ENCODE results near the gene CLTRN.

CLTRN gene

GRCh38 chrX:15643786-15644559, 20.6 kb downstream of the CLTRN start:
- H3K27ac ChIP-seq: no peak overlapping the region
- ChIA-PET CTCF (no interaction called here), POLR2A (ENCODE audit: low non-redundant PET) (no interaction called here)
- no peak for TF ChIP-seq CTCF (conservative IDR thresholded peaks at IDR 0.05; ENCODE audit: low read depth)
- no peak for DNase-seq (ENCODE audit: low spot score)

GRCh38 chrX:15631637-15632036, 33.0 kb downstream of the CLTRN start:
- ChIA-PET CTCF (no interaction called here), POLR2A (ENCODE audit: low non-redundant PET) (no interaction called here)
- H3K27ac ChIP-seq: no peak overlapping the region
- no peak for TF ChIP-seq CTCF (conservative IDR thresholded peaks at IDR 0.05; ENCODE audit: low read depth)
- DNase-seq (ENCODE audit: low spot score): no peak

- no peak for TF ChIP-seq CTCF (conservative IDR thresholded peaks at IDR 0.05; ENCODE audit: low read depth)
Measured at GRCh38 chrX:15623054-15623453, 41.6 kb downstream of the CLTRN start.

DNA sequence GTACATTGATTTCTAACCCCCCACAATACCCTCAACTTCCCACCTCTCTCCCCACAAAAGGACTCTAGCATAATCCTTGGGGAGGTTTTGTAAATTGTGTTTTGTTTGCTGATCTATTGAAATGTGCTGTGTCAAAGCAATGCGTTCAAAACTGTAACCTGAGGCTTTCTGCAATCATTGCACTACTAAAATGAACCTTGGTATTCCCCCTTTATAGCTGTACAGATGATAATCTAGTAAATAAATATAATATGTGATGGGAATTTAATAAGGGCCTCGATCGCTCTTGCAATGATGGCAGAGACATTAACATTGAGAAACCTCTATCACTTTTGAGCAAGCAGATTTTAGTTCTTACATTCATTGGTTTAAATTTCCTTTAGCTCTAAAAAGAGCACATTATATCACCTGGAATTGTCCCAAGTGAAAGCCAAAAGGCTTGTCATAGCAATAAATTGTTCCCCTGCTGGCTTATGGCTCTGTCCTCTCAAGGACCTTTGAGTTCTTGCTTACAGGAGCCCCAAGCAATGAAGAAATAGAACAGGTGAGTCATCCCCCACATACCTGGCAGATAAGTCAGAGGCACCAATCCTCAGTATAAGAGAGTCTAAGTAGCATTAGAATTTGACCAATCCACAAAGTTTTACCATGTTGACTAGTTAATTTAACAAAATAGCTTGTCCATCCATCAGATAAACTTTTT, 45.4 kb downstream of the CLTRN start:
- CTCF ChIA-PET: no interaction called here
- DNase-seq (ENCODE audit: low spot score): peak; percentile 73
- no peak overlapping the region for H3K27ac ChIP-seq
- no peak for TF ChIP-seq CTCF (conservative IDR thresholded peaks at IDR 0.05; ENCODE audit: low read depth)
- POLR2A ChIA-PET (ENCODE audit: low non-redundant PET): no interaction called here

More at GRCh38 chrX:15623054-15623453, 41.6 kb downstream of the CLTRN start:
- ChIA-PET CTCF (no interaction called here), POLR2A (ENCODE audit: low non-redundant PET) (no interaction called here)
- no peak for DNase-seq (ENCODE audit: low spot score)
- H3K27ac ChIP-seq: no peak overlapping the region

DNA sequence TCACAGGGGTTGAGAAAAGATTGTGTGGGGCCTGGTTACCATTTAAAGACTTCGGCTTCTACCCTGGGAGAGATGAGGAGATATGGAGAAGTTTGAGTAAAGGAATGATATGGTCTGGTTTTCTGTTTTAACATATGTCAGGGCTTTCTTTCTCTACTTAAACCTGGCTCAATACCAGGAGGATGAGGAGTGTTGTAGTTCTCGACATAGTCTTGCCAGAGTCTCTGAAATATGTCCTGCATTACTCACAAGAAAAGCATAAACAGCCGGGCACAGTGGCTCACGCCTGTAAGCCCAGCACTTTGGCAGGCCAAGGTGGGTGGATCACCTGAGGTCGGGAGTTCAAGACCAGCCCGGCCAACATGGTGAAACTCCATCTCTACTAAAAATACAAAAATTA, 47.5 kb downstream of the CLTRN start:
- POLR2A ChIA-PET (ENCODE audit: low non-redundant PET): no interaction called here
- no peak overlapping the region for H3K27ac ChIP-seq
- TF ChIP-seq CTCF (conservative IDR thresholded peaks at IDR 0.05; ENCODE audit: low read depth): no peak
- no peak for DNase-seq (ENCODE audit: low spot score)
- CTCF ChIA-PET: no interaction called here

DNA sequence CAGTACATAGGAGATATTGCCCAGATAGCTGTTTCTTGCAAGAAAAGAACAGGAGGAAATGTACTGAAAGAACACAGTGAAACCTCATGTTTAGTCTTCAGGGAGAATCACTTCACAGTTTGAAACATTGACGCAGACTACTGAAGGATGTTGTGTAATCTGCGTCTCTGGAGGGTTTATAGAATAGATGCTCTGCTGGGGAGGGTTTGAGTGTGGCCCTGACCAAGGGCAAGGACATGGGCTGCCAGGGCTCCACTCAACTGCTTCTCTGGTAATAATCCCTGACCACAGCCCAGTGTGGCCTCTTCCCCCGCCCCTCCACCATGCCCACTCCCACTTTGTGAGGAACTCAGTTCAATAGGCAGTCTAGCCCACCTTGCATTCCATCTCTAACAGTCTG, 48.1 kb downstream of the CLTRN start:
- no peak overlapping the region for H3K27ac ChIP-seq
- no peak for TF ChIP-seq CTCF (conservative IDR thresholded peaks at IDR 0.05; ENCODE audit: low read depth)
- CTCF ChIA-PET: no interaction called here
- POLR2A ChIA-PET (ENCODE audit: low non-redundant PET): no interaction called here
- no peak for DNase-seq (ENCODE audit: low spot score)
